Activated T-helper 1 cell treated with anti-CD3 and anti-CD28 coated beads, Interleukin-12 subunit alpha, Interleukin-12 subunit beta, Interleukin-2, Interleukin-4 antibody, amounts not matched to agents 30 ng/mL and 10 ng/mL and 1 ng/mL, durations not matched to agents 14 hours and 24 hours and 36 hours (primary cell): ENCODE data around the gene SMOC1. TPM values are rescaled to one million over a fixed set of nuclear protein-coding genes. Genes with fewer than 3 reads are reported as not detected.

Source experiments
- DNase-seq: peaks from one replicate; pipeline ENCODE4 v3.0.0; 2021; ENCODE audit warnings: low spot score
- H3K27ac Mint-ChIP-seq: one replicate; pipeline ENCODE4 v1.8.0; 2021; ENCODE audit warnings: mild to moderate bottlenecking, mixed read lengths
- H3K27me3 Mint-ChIP-seq: one replicate; pipeline ENCODE4 v1.8.0; 2022; ENCODE audit warnings: mild to moderate bottlenecking, moderate library complexity, mixed read lengths; ENCODE audit not compliant: insufficient read depth
- H3K36me3 Mint-ChIP-seq: one replicate; pipeline ENCODE4 v1.8.0; 2021; ENCODE audit warnings: low read depth, mixed read lengths
- H3K4me1 Mint-ChIP-seq: one replicate; pipeline ENCODE4 v1.8.0; 2021; ENCODE audit warnings: low read depth, mixed read lengths
- H3K4me3 Mint-ChIP-seq: one replicate; pipeline ENCODE4 v1.8.0; 2021; ENCODE audit warnings: mild to moderate bottlenecking, moderate library complexity, mixed read lengths
- H3K9me3 Mint-ChIP-seq: one replicate; pipeline ENCODE4 v1.8.0; 2021; ENCODE audit warnings: mixed read lengths
- intact Hi-C: fragments of 100-400 bp; cut with micrococcal nuclease; formaldehyde crosslinking; loops from one replicate; pipeline ENCODE4 v1.15.1; 2024
- total RNA-seq: library from RNA; stranded (reverse); gene quantifications from 2 replicates; pipeline ENCODE4 v1.2.3, GENCODE V29; 2022

SMOC1 gene
- total RNA-seq, result not detected in 2 replicates

DNA sequence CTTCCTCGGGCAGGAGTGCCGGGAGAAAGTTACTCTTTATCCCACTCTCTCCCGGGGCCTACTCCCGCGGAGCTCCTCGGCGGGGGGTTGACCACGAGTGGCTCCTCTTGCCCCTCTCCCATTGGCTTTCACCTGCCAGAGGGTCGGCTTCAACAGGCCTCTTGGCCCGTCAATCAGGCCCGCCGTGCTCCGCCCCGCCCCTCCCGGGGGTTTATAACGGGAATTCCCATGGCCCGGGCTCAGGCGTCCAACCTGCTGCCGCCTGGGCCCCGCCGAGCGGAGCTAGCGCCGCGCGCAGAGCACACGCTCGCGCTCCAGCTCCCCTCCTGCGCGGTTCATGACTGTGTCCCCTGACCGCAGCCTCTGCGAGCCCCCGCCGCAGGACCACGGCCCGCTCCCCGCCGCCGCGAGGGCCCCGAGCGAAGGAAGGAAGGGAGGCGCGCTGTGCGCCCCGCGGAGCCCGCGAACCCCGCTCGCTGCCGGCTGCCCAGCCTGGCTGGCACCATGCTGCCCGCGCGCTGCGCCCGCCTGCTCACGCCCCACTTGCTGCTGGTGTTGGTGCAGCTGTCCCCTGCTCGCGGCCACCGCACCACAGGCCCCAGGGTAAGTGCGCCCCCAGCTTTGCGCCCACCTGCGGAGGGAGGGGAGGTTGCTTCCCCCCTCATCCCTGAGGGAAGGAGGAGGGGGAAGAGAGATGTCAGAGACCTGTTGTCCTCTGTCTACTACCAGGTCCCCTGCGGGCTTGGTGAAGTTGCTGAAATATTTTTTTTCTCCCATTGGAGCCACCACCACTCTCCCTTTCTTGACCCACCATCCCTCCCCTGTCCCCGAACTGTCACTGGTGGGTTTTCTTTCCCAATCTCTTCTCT lies at the start of gene SMOC1:
TSS of gene SMOC1 (plus strand) at position 242 of the 869 bp plus-strand sequence. CDS start at position 505, 263 bp downstream.
- Mint-ChIP-seq H3K9me3 (no peaks in the 10 kb centered on the region), H3K4me1 (no peaks in the 10 kb centered on the region), H3K27me3 (peaks cover 30% of the 10 kb centered on the region), H3K27ac (no peak within 1 kb of the TSS), H3K36me3 (no peaks in the 10 kb centered on the region), H3K4me3 (no peak within 1 kb of the TSS)
- DNase-seq, result no peak
- intact Hi-C loops, result loop anchor here (5.0 kb wide), 1 partner anchor 148 kb away; no protein-coding TSS in a partner anchor

DNA sequence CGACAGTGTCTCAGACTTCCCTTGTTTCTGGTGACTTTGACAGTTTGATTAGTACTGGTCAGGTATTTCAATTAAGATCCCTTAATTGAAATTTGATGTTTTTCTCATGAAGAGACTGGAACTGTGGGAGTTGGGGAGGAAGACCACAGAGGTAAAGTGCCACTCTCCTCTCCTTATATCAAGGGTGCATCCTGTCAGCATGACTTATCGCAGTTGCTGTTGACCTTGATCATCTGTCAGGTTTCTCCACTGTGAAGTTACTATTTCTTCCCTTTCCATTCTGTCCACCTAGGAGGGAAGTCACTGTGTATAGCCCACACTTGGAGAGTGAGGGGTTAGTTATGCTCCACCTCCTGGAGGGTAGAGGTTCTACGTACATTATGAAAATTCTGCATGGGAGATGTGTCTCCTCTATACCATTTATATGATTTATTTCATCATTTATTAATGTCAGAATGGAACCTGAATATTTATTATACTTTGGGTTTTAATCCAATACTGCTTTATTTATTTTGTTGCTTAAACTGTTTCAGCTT lies 40.3 kb upstream of the SMOC1 start:
- peaks cover 4% of the 10 kb centered on the region for H3K27me3 Mint-ChIP-seq
- intact Hi-C loops, result no loop called here
- H3K9me3 Mint-ChIP-seq, result no peaks in the 10 kb centered on the region
- DNase-seq, result no peak
- H3K27ac Mint-ChIP-seq, result no peak overlapping the region
- no peak overlapping the region for H3K4me3 Mint-ChIP-seq
- no peaks in the 10 kb centered on the region for H3K4me1 Mint-ChIP-seq
- H3K36me3 Mint-ChIP-seq, result no peaks in the 10 kb centered on the region

GRCh38 chr14:69839661-69840060 lies 39.6 kb upstream of the SMOC1 start:
- Mint-ChIP-seq H3K36me3 (no peaks in the 10 kb centered on the region), H3K4me3 (no peak overlapping the region), H3K9me3 (no peaks in the 10 kb centered on the region), H3K27ac (no peak overlapping the region), H3K4me1 (no peaks in the 10 kb centered on the region), H3K27me3 (peaks cover 4% of the 10 kb centered on the region)
- intact Hi-C loops, result no loop called here
- no peak for DNase-seq

GRCh38 chr14:69841656-69842055 lies 37.6 kb upstream of the SMOC1 start:
- Mint-ChIP-seq H3K9me3 (no peaks in the 10 kb centered on the region), H3K4me3 (no peak overlapping the region), H3K27me3 (no peaks in the 10 kb centered on the region), H3K36me3 (no peaks in the 10 kb centered on the region), H3K4me1 (no peaks in the 10 kb centered on the region), H3K27ac (no peak overlapping the region)
- no peak for DNase-seq
- intact Hi-C loops, result no loop called here

GRCh38 chr14:69842686-69843420 lies 36.4 kb upstream of the SMOC1 start:
- no peak overlapping the region for H3K4me3 Mint-ChIP-seq
- no peak overlapping the region for H3K27ac Mint-ChIP-seq
- H3K36me3 Mint-ChIP-seq, result no peaks in the 10 kb centered on the region
- peaks cover 2% of the 10 kb centered on the region for H3K27me3 Mint-ChIP-seq
- no peaks in the 10 kb centered on the region for H3K9me3 Mint-ChIP-seq
- no peak for DNase-seq
- H3K4me1 Mint-ChIP-seq, result no peaks in the 10 kb centered on the region
- intact Hi-C loops, result no loop called here

- intact Hi-C loops, result no loop called here
- peaks cover 2% of the 10 kb centered on the region for H3K27me3 Mint-ChIP-seq
- no peaks in the 10 kb centered on the region for H3K4me1 Mint-ChIP-seq
- DNase-seq, result no peak
- H3K27ac Mint-ChIP-seq, result no peak overlapping the region
- no peak overlapping the region for H3K4me3 Mint-ChIP-seq
- H3K9me3 Mint-ChIP-seq, result no peaks in the 10 kb centered on the region
- H3K36me3 Mint-ChIP-seq, result no peaks in the 10 kb centered on the region
Measured at GRCh38 chr14:69844171-69844570, 35.0 kb upstream of the SMOC1 start.

- H3K9me3 Mint-ChIP-seq, result no peaks in the 10 kb centered on the region
Measured at GRCh38 chr14:69845050-69845581, 34.1 kb upstream of the SMOC1 start.

GRCh38 chr14:69845787-69846186 lies 33.4 kb upstream of the SMOC1 start:
- H3K4me3 Mint-ChIP-seq, result no peak overlapping the region
- peaks cover 4% of the 10 kb centered on the region for H3K27me3 Mint-ChIP-seq
- intact Hi-C loops, result no loop called here
- H3K4me1 Mint-ChIP-seq, result no peaks in the 10 kb centered on the region
- no peak overlapping the region for H3K27ac Mint-ChIP-seq
- no peaks in the 10 kb centered on the region for H3K36me3 Mint-ChIP-seq
- no peaks in the 10 kb centered on the region for H3K9me3 Mint-ChIP-seq
- no peak for DNase-seq

More at GRCh38 chr14:69845050-69845581, 34.1 kb upstream of the SMOC1 start:
- Mint-ChIP-seq H3K27ac (no peak overlapping the region), H3K4me3 (no peak overlapping the region), H3K27me3 (peaks cover 2% of the 10 kb centered on the region), H3K4me1 (no peaks in the 10 kb centered on the region), H3K36me3 (no peaks in the 10 kb centered on the region)
- DNase-seq, result no peak
- intact Hi-C loops, result no loop called here

GRCh38 chr14:69848156-69848555 lies 31.1 kb upstream of the SMOC1 start:
- H3K27ac Mint-ChIP-seq, result no peak overlapping the region
- H3K36me3 Mint-ChIP-seq, result no peaks in the 10 kb centered on the region
- H3K9me3 Mint-ChIP-seq, result no peaks in the 10 kb centered on the region
- H3K27me3 Mint-ChIP-seq, result peaks cover 7% of the 10 kb centered on the region
- intact Hi-C loops, result no loop called here
- no peak overlapping the region for H3K4me3 Mint-ChIP-seq
- H3K4me1 Mint-ChIP-seq, result no peaks in the 10 kb centered on the region
- no peak for DNase-seq

DNA sequence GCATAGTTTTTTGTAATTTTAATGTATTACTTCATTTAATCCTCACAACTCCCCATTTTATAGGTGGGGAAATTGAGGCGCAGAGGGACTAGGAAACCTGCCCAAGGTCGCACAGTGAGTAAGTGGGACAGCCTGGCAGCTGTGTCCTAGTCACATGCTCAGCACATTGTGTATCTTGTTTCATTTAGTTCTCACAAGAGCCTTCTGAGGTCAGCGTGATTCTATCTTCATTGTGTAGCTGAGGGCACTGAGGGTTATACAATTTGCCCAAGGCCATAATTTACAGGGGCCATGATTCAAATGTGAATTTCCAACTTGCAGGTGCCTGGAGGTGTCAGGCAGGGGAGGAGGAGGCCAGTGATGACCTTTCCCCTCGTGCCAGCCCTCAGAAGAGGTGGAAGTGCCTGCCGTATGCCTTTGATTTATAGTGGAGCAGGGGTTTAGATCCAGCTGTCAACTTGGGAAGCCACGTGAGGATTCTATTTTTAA lies 30.3 kb upstream of the SMOC1 start:
- no peak overlapping the region for H3K4me3 Mint-ChIP-seq
- DNase-seq, result no peak
- H3K4me1 Mint-ChIP-seq, result no peaks in the 10 kb centered on the region
- H3K9me3 Mint-ChIP-seq, result no peaks in the 10 kb centered on the region
- no peaks in the 10 kb centered on the region for H3K36me3 Mint-ChIP-seq
- intact Hi-C loops, result no loop called here
- peaks cover 7% of the 10 kb centered on the region for H3K27me3 Mint-ChIP-seq
- no peak overlapping the region for H3K27ac Mint-ChIP-seq

GRCh38 chr14:69850086-69850735 lies 29.0 kb upstream of the SMOC1 start:
- H3K27me3 Mint-ChIP-seq, result peaks cover 7% of the 10 kb centered on the region
- H3K36me3 Mint-ChIP-seq, result no peaks in the 10 kb centered on the region
- no peaks in the 10 kb centered on the region for H3K9me3 Mint-ChIP-seq
- intact Hi-C loops, result no loop called here
- H3K4me1 Mint-ChIP-seq, result no peaks in the 10 kb centered on the region
- DNase-seq, result no peak
- no peak overlapping the region for H3K4me3 Mint-ChIP-seq
- no peak overlapping the region for H3K27ac Mint-ChIP-seq

DNA sequence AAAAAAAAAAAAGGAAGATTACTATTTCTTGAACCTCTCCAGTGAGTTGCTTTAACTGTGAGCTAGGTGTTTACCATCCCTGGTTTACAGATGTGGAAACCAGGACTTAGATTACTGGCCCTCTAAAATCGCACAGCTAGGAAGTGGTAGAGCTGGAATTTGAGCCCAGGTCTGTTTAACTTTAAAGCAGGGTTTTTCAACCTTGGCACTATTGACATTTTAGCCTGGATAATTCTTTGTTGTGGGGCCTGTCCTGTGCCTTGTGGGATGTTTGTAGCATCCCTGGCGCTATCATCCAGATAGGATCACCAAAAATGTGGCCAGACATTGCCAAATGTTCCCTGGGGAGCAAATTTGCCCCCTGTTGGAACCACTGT lies 28.5 kb upstream of the SMOC1 start:
- H3K4me1 Mint-ChIP-seq, result no peaks in the 10 kb centered on the region
- H3K4me3 Mint-ChIP-seq, result no peak overlapping the region
- peaks cover 7% of the 10 kb centered on the region for H3K27me3 Mint-ChIP-seq

More for the DNA sequence above, 28.5 kb upstream of the SMOC1 start:
- no peaks in the 10 kb centered on the region for H3K9me3 Mint-ChIP-seq
- no peaks in the 10 kb centered on the region for H3K36me3 Mint-ChIP-seq
- no peak overlapping the region for H3K27ac Mint-ChIP-seq
- intact Hi-C loops, result no loop called here
- no peak for DNase-seq
